Gastroesophageal sphincter (tissue), 4 donors: ENCODE results near the gene THADA. TPM values are rescaled to one million over a fixed set of nuclear protein-coding genes. Genes with fewer than 3 reads are reported as not detected.

ENCODE experiments used
- ATAC-seq: fragments of 150-250 bp; one replicate; pipeline ENCODE4 v1.9.1; 2016; ENCODE audit warnings: mild to moderate bottlenecking, moderate library complexity
- H3K27ac ChIP-seq, 4 donors: fragments of 200-600 bp; sonication (generic) in 3 of 4; 1 replicate in 3 of 4; 2 replicates in 1 of 4; pipeline ENCODE4 v1.5.1; 2016 to 2019
- H3K27me3 ChIP-seq: fragments of 200-600 bp; sonication (generic); one replicate; pipeline ENCODE4 v1.5.1; 2019
- H3K36me3 ChIP-seq, 2 donors: fragments of 200-600 bp; sonication (generic); one replicate each; pipeline ENCODE4 v1.5.1; 2019; ENCODE audit warnings: control low read depth in 1 of 2
- H3K4me1 ChIP-seq, 3 donors: fragments of 200-600 bp; sonication (generic); 1 replicate in 2 of 3; 2 replicates in 1 of 3; pipeline ENCODE4 v1.5.1; 2016 to 2019; ENCODE audit warnings: control low read depth in 2 of 3
- H3K4me3 ChIP-seq, 2 donors: fragments of 200-600 bp; sonication (generic); one replicate each; pipeline ENCODE4 v1.5.1; 2019; ENCODE audit warnings: mild to moderate bottlenecking in 1 of 2, moderate library complexity in 1 of 2
- H3K9me3 ChIP-seq, 3 donors: fragments of 200-600 bp; sonication (generic); one replicate each; pipeline ENCODE4 v1.5.1; 2017 to 2019; ENCODE audit warnings: control low read depth in 2 of 3
- CTCF ChIP-seq, 4 experiments: fragments of 200-600 bp in 2 of 4; fragments of 450-650 bp in 2 of 4; sonication (generic) in 1 of 4; IDR thresholded peaks; one replicate each; pipeline ENCODE4 v1.5.1; 2017 to 2019; ENCODE audit warnings: antibody characterized with exemption in 4 of 4, mild to moderate bottlenecking in 2 of 4, moderate library complexity in 2 of 4
- EP300 ChIP-seq: sonication (generic); formaldehyde crosslinking; IDR thresholded peaks from one replicate; pipeline ENCODE4 v1.6.1; 2017; ENCODE audit warnings: antibody characterized with exemption, mild to moderate bottlenecking
- POLR2A ChIP-seq, 2 donors: fragments of 450-650 bp; IDR thresholded peaks; one replicate each; pipeline ENCODE4 v1.6.1; 2017; ENCODE audit warnings: antibody characterized with exemption in 2 of 2, mild to moderate bottlenecking in 2 of 2, moderate library complexity in 1 of 2
- POLR2AphosphoS5 ChIP-seq: sonication (generic); formaldehyde crosslinking; IDR thresholded peaks from one replicate; pipeline ENCODE4 v1.6.1; 2017; ENCODE audit warnings: antibody characterized with exemption
- WGBS, 2 donors: methylation state at CpG; one replicate each; pipeline ENCODE4 v1.1.5; 2018; ENCODE audit warnings: low coverage in 1 of 2; 5-methylcytosine and 5-hydroxymethylcytosine counted together
- total RNA-seq, 4 donors: library from RNA; depleted of rRNA; stranded (reverse); fragments of >200 nt; gene quantifications; one replicate each; pipeline ENCODE4 v1.1.0, GENCODE V29; 2016

Gene THADA
- total RNA-seq, 4 donors from 2014 or later: 19.7 to 34.4 (median 22.3) TPM

GRCh38 chr2:43349904-43350303 lies 245.9 kb downstream of the THADA start:
- peaks cover 52 to 68% (median 53%) of the 10 kb centered on the region in 3 donors for H3K4me1 ChIP-seq
- H3K27ac ChIP-seq: peak overlapping the region; percentile 85 to 94 (median 86)
- no peak for ATAC-seq
- H3K9me3 ChIP-seq: no peaks in the 10 kb centered on the region
- no peak overlapping the region for H3K4me3 ChIP-seq
- 7 to 19% methylated on average over 3 of the region's 3 CpGs for WGBS, 2 donors
- TF ChIP-seq CTCF (IDR thresholded peaks at IDR 0.05) (peak in 1 of 4 experiments; percentile 1), POLR2AphosphoS5 (peak; percentile 62), POLR2A (IDR thresholded peaks at IDR 0.05) (no peak)
- H3K27me3 ChIP-seq: no peaks in the 10 kb centered on the region
- no peaks in the 10 kb centered on the region for H3K36me3 ChIP-seq

- TF ChIP-seq EP300 (no peak), POLR2A (IDR thresholded peaks at IDR 0.05) (no peak), POLR2AphosphoS5 (peak; percentile 84), CTCF (IDR thresholded peaks at IDR 0.05) (no peak)
- no peak overlapping the region for H3K4me3 ChIP-seq
- no peaks in the 10 kb centered on the region for H3K9me3 ChIP-seq
- peaks cover 60 to 77% (median 61%) of the 10 kb centered on the region in 3 donors for H3K4me1 ChIP-seq
- no peaks in the 10 kb centered on the region for H3K36me3 ChIP-seq
- H3K27me3 ChIP-seq: no peaks in the 10 kb centered on the region
- peak overlapping the region; percentile 85 to 94 (median 86) for H3K27ac ChIP-seq
- peak; percentile 65 for ATAC-seq
- 0 to 13% methylated on average over 1 of the region's 1 CpG for WGBS, 2 donors
Observed at GRCh38 chr2:43348908-43349661, 246.8 kb downstream of the THADA start.

GRCh38 chr2:43347746-43348145 lies 248.1 kb downstream of the THADA start:
- Histone ChIP-seq H3K36me3 (no peaks in the 10 kb centered on the region), H3K27ac (peak overlapping the region; percentile 85 to 94 (median 86)), H3K4me3 (no peak overlapping the region), H3K27me3 (no peaks in the 10 kb centered on the region), H3K9me3 (no peaks in the 10 kb centered on the region), H3K4me1 (peaks cover 65 to 90% (median 68%) of the 10 kb centered on the region in 3 donors)
- TF ChIP-seq POLR2AphosphoS5 (no peak), EP300 (no peak), CTCF (IDR thresholded peaks at IDR 0.05) (no peak), POLR2A (IDR thresholded peaks at IDR 0.05) (no peak)
- no peak for ATAC-seq
- 53 to 90% methylated on average over 2 to 4 of the region's 4 CpGs for WGBS, 2 donors

DNA sequence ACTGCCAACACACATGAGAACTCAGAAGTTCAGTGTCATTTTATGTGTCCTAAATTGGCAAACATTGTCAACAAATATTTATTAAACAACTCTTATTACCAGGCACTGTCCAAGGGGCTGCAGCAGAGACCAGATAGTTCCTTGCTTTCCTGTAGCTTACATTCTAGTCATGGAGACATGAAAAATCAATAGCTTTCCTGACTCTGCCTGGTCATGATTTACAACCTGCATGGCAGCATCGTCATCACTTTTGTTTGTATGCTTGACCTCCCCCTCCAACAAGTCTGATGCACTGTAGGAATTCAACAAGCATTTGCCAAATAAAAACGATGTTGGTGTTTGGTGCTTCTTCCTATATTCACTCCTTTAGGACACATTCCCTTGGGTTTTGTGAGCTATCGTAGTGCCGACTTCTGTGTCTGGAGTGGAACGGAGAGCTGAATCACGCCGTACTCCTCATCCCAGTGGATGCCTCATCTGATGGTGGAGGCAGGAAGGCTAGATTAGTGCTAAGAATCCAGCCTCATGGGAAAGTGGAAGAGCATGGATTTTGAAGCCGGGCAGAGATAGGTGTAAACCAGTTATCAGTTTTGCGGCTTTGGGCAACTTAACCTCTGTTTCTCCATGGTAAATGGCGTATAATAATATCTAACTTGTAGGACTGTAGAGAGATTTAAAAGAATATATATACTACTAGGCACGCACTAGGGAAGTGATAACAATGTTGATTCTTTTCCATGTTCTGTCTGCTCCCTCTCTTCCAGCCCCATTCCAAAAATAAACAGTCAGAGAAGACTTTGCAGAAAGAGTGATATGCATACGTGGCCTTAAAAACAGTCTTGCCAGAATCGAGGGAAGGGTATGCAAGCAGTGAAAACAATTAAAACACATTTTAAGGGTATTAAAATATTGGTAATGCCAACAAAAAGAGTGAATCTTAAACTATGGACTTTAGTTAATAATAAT lies 249.0 kb downstream of the THADA start:
- 50 to 79% methylated on average over 7 to 12 of the region's 13 CpGs for WGBS, 2 donors
- TF ChIP-seq POLR2A (IDR thresholded peaks at IDR 0.05): no peak
- TF ChIP-seq EP300: no peak
- no peak for TF ChIP-seq CTCF (IDR thresholded peaks at IDR 0.05)
- no peak for TF ChIP-seq POLR2AphosphoS5
- Histone ChIP-seq H3K4me3 (no peak overlapping the region), H3K27ac (peak overlapping the region; percentile 85 to 94 (median 86)), H3K4me1 (peaks cover 65 to 99% (median 68%) of the 10 kb centered on the region in 3 donors), H3K36me3 (no peaks in the 10 kb centered on the region), H3K27me3 (no peaks in the 10 kb centered on the region), H3K9me3 (no peaks in the 10 kb centered on the region)
- ATAC-seq: no peak
